NCI-H69 (cell line): ENCODE measurements around the gene ABCC12.
"Not testable (repeated sequence)": the region's sequence is repeated elsewhere in the genome, so short reads cannot be mapped to it uniquely, and the experiment has no call there.

Experiments
- DNase-seq: peaks from one replicate; lab custom pipeline; 2025; lab: John Stamatoyannopoulos, UW

The ABCC12 gene

GRCh38 chr16:48155926-48156789, at the start of gene ABCC12:
Gene ABCC12 (minus strand): TSS chr16:48155993. CDS start chr16:48146424, 9,569 bp downstream.
- no peak for DNase-seq

DNA sequence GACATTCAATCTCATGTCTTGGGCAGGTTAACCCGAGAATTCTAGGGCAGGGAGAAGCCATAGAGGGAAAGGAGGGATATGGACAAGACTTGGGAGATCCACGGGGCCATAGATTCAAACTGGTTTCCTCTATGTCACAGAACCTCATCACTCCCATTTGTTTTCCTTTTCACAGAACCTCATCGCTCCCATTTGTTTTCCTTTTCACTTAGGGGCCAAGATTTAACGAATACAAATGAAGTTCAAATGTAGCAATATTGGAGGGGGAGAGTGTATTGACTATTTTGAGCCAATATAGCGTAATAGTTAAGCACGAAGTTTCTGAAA, 49.0 kb upstream of the ABCC12 start:
- no peak for DNase-seq

DNA sequence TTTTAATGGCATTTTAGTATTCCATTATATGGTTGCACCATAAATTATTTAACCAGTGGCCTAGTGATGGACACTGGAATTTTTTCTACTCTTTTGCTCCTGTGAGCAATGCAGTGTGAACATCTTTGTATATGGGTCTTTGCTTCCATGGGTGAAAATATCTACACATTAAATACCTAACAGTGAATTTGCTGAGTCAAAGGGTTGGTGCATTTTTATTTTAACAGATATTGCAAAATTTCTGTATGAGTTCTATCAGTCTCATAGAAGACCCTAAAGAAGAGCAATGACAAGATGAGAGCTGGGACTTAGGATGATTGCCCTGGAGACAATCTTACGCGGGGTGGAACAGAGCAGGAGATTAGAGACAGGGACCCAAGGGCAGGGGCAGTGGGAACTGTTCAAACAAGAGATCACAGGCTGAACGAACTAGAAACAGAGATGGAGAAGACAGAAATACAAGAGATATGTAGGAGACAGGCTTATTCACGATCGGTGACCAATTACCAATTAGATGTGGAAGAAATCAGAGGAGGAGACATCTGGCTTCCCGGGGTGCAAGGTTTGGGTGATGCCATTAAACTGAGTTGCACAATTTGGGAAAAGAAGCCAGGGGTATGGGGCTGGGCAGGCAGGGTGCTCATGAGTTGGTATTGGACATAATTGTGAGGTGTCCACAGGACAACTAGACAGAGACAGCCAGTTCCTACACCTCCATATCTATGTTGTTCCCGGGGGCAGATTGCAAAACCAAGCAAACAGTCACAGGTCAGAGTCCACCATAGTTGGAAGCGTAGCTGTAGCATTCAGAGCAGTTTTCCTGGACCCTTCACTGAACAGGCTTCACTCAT, 48.4 kb upstream of the ABCC12 start:
- DNase-seq: no peak

GRCh38 chr16:48201515-48202201, 45.9 kb upstream of the ABCC12 start:
- DNase-seq: no peak

GRCh38 chr16:48197294-48197693, 41.5 kb upstream of the ABCC12 start:
- DNase-seq: no peak

- peak; percentile 85 for DNase-seq
Measured at GRCh38 chr16:48194828-48195556, 39.2 kb upstream of the ABCC12 start.

GRCh38 chr16:48193846-48194245, 38.1 kb upstream of the ABCC12 start:
- DNase-seq: no peak

- no peak for DNase-seq
Measured at GRCh38 chr16:48188449-48189102, 32.8 kb upstream of the ABCC12 start.

GRCh38 chr16:48187779-48188178, 32.0 kb upstream of the ABCC12 start:
- no peak for DNase-seq

DNA sequence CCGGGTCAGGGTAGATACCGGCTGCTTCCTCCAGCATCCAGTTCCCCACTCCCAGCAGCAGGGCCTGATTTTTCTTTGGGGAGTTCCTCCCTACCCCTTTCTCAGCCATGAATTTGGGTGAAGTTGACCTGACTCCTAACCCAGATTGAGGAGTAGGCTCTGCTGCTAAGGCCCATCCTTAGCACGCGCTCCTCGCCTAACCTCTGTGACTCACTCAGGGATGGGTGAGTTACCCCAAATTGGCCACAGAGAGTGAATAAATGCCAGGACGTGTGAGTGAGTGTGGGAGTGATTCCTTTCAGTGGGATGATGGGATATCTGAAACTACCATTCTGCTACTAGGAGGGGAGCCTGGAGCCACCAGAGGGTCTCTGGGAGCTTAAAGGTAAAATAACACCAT, 28.9 kb upstream of the ABCC12 start:
- no peak for DNase-seq

- DNase-seq: peak; percentile 65
Measured at GRCh38 chr16:48182979-48183537, 27.3 kb upstream of the ABCC12 start.

- DNase-seq: not testable (repeated sequence)
Measured at GRCh38 chr16:48181746-48182520, 26.1 kb upstream of the ABCC12 start.

- no peak for DNase-seq
Measured at GRCh38 chr16:48180868-48181480, 25.2 kb upstream of the ABCC12 start.

- no peak for DNase-seq
Measured at GRCh38 chr16:48176635-48177408, 21.0 kb upstream of the ABCC12 start.

- DNase-seq: no peak
Measured at GRCh38 chr16:48173889-48174288, 18.1 kb upstream of the ABCC12 start.

DNA sequence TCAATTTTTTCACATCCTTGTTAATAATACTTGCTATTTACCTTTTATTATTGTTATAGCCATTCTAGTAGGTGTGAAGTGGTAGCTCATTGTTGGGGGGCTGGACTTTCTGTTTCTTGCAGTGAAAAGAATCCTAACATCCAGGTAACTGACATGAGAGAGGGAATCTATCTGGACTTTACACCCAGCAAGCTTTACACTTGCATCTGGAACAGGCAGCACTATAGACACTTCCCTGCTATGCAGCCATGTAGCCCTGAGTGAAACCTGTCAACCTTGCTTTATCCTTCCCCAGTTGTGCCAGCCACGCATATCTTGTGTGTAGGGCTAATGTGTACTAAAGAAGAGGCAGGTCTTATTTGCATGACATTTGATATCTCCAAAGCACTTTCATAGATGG, 16.9 kb upstream of the ABCC12 start:
- DNase-seq: no peak

GRCh38 chr16:48169896-48170295, 14.1 kb upstream of the ABCC12 start:
- no peak for DNase-seq

DNA sequence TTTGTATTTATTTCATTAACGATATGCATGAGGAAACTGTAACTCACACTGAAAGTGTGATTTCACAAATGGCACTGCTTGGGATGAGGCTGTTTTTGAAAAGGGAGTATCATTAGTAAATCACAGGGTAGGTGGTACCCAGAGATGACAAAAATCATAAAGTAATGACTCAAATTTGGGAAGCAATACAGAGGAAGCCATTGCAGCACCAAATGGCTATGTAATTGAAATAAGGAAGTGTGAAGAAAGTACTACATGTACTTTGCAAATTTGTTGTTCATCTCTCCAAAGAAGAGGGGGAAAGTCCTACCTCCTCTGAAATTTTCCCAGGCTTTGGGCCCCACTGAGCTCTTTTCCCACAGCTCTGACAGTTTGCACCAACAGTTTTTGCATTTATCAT, 12.3 kb upstream of the ABCC12 start:
- no peak for DNase-seq

DNA sequence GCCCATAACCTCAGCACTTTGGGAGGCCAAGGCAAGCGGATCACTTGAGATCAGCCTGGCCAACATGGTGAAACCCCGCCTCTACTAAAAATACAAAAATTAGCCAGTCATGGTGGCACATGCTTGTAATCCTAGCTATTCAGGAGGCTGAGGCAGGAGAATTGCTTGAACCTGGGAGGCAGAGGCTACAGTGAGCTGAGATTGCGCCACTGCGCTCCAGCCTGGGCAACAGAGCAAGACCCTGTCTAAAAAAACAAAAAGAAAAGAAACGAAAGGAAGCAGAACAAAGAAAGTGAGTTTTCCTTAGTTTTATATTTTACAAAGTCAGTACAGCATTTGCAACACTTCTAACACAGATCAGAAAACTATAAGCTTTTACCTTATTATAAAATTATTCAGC, 10.8 kb upstream of the ABCC12 start:
- not testable (repeated sequence) for DNase-seq
